OCI-LY7 (cell line): ENCODE measurements around the gene TRAF3. TPM values are rescaled to one million over a fixed set of nuclear protein-coding genes. Genes with fewer than 3 reads are reported as not detected.
A peak's percentile ranks its signal among the peaks of the same experiment; 100 is the strongest.

Experiments
- BruUV-seq: library from RNA; stranded (reverse); fragments of 400-500 nt; replicated peaks from 2 replicates; lab custom pipeline; 2021; lab: Mats Ljungman, UMichigan
- CTCF ChIA-PET: fragments of 300-600 bp; sonication (Branson Sonifier 250); formaldehyde crosslinking; loops from one replicate; lab custom pipeline; 2022; ENCODE audit warnings: antibody characterized with exemption; ENCODE audit not compliant: unreplicated experiment; lab: Charles Lee
- POLR2A ChIA-PET: fragments of 300-600 bp; sonication (Branson Sonifier 250); formaldehyde crosslinking; loops from one replicate; lab custom pipeline; 2022; ENCODE audit warnings: antibody characterized with exemption; lab: Charles Lee
- DNase-seq: peaks from one replicate; pipeline ENCODE4 v3.0.0-alpha.2; 2015; ENCODE audit warnings: low spot score
- H2AFZ ChIP-seq: fragments of 200-600 bp; sonication (generic), shearing (Covaris generic); 2 replicates; pipeline ENCODE4 v1.6.1; 2014; ENCODE audit warnings: mild to moderate bottlenecking, antibody characterized with exemption, low read length, moderate library complexity
- H3K27ac ChIP-seq: fragments of 200-600 bp; sonication (generic); 2 replicates; pipeline ENCODE4 v1.5.1; 2014; ENCODE audit warnings: mixed run types, low read depth, mild to moderate bottlenecking, moderate library complexity, low read length, inconsistent platforms; ENCODE audit not compliant: poor library complexity, severe bottlenecking
- H3K36me3 ChIP-seq: fragments of 200-600 bp; sonication (generic); 2 replicates; pipeline ENCODE4 v1.6.1; 2014; ENCODE audit warnings: mild to moderate bottlenecking, antibody characterized with exemption, low read length, moderate library complexity, mixed read lengths; ENCODE audit not compliant: insufficient read depth
- H3K4me1 ChIP-seq: fragments of 200-600 bp; sonication (generic); 2 replicates; pipeline ENCODE4 v1.5.1; 2014; ENCODE audit warnings: mild to moderate bottlenecking, low read length; ENCODE audit not compliant: insufficient read depth, poor library complexity, severe bottlenecking
- H3K4me2 ChIP-seq: fragments of 200-600 bp; sonication (generic); 2 replicates; pipeline ENCODE4 v1.6.1; 2014; ENCODE audit warnings: mild to moderate bottlenecking, low read length
- H3K4me3 ChIP-seq: fragments of 200-600 bp; sonication (generic); 2 replicates; pipeline ENCODE4 v1.5.1; 2014; ENCODE audit warnings: mild to moderate bottlenecking, low read depth, low read length; ENCODE audit not compliant: poor library complexity, severe bottlenecking
- H3K79me2 ChIP-seq: fragments of 200-600 bp; sonication (generic); 2 replicates; pipeline ENCODE4 v1.6.1; 2016; ENCODE audit warnings: low read depth, mild to moderate bottlenecking, low read length, moderate library complexity, mixed read lengths; ENCODE audit not compliant: insufficient read depth
- H3K9me2 ChIP-seq: fragments of 200-600 bp; sonication (generic); 2 replicates; pipeline ENCODE4 v1.6.1; 2016; ENCODE audit warnings: mild to moderate bottlenecking, low read length, mixed read lengths; ENCODE audit not compliant: insufficient read depth
- H3K9me3 ChIP-seq: fragments of 200-600 bp; sonication (generic); 2 replicates; pipeline ENCODE4 v1.6.1; 2014; ENCODE audit warnings: mild to moderate bottlenecking, mixed run types, low read length, mixed read lengths
- H4K20me1 ChIP-seq: fragments of 200-600 bp; sonication (generic); 2 replicates; pipeline ENCODE4 v1.6.1; 2014; ENCODE audit warnings: mild to moderate bottlenecking, antibody characterized with exemption, low read length, moderate library complexity, mixed read lengths; ENCODE audit not compliant: insufficient read depth
- CTCF ChIP-seq: fragments of 200-600 bp; sonication (generic); conservative IDR thresholded peaks from 2 replicates; pipeline ENCODE4 v1.5.1; 2014; ENCODE audit warnings: mild to moderate bottlenecking, antibody characterized with exemption, low read length, moderate library complexity, mixed read lengths
- EZH2phosphoT487 ChIP-seq: fragments of 200-600 bp; sonication (generic); IDR thresholded peaks from 2 replicates; pipeline ENCODE4 v1.6.1; 2018; ENCODE audit warnings: low read depth, borderline replicate concordance, mild to moderate bottlenecking, mixed run types, antibody characterized with exemption, low read length, moderate library complexity, mixed read lengths
- intact Hi-C: fragments of 100-400 bp; cut with micrococcal nuclease; formaldehyde crosslinking; loops from one replicate; pipeline ENCODE4 v1.10.0; 2022; ENCODE audit not compliant: unreplicated experiment
- total RNA-seq, 2 experiments: library from RNA; depleted of rRNA in 1 of 2; stranded (reverse); fragments of >200 nt in 1 of 2; shearing (Covaris generic) in 1 of 2; gene quantifications; 2 replicates each; pipeline ENCODE4 v1.2.3, GENCODE V29; 2014 to 2022

Gene TRAF3
- total RNA-seq, 2 experiments from 2014 or later: 0.82 to 2.9 TPM

- DNase-seq: peak; percentile 47
- no peak for TF ChIP-seq EZH2phosphoT487
- TF ChIP-seq CTCF: no peak
- H3K36me3 ChIP-seq: no peaks in the 10 kb centered on the region
- H3K79me2 ChIP-seq: no peaks in the 10 kb centered on the region
- POLR2A ChIA-PET: no interaction called here
- no peaks in the 10 kb centered on the region for H3K9me3 ChIP-seq
- no peak overlapping the region for H3K4me2 ChIP-seq
- H2AFZ ChIP-seq: no peak overlapping the region
- BruUV-seq: no TSS peak
- no peaks in the 10 kb centered on the region for H4K20me1 ChIP-seq
- CTCF ChIA-PET: no interaction called here
- H3K9me2 ChIP-seq: no peaks in the 10 kb centered on the region
- H3K4me1 ChIP-seq: peaks cover 11% of the 10 kb centered on the region
- no peak overlapping the region for H3K4me3 ChIP-seq
- H3K27ac ChIP-seq: no peak overlapping the region
- intact Hi-C loops: no loop called here
Observed at GRCh38 chr14:102768223-102769048, 8.8 kb upstream of the TRAF3 start.

DNA sequence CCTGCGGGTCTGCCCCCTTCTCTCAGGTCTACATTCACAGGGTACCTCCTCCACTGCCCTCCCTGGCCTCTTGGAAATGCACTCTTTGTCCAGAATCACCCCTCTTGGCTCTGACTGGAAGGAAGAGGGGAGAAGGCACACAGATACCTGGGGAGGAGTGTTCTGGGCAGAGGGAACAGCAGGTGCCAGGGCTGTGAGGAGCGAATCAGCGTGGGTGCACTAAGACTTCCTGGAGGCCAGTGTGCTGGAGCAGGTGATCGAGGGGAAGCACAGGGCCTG, 8.3 kb upstream of the TRAF3 start:
- no peaks in the 10 kb centered on the region for H3K9me2 ChIP-seq
- no peaks in the 10 kb centered on the region for H3K79me2 ChIP-seq
- no peaks in the 10 kb centered on the region for H3K36me3 ChIP-seq
- ChIA-PET POLR2A (no interaction called here), CTCF (interaction anchor here (0.7 kb wide), 1 partner anchor 758 kb away, joined by 3 read pairs; no protein-coding TSS in a partner anchor)
- intact Hi-C loops: no loop called here
- no TSS peak for BruUV-seq
- no peak for TF ChIP-seq CTCF
- no peak for TF ChIP-seq EZH2phosphoT487
- H3K4me2 ChIP-seq: no peak overlapping the region
- H3K4me1 ChIP-seq: peaks cover 9% of the 10 kb centered on the region
- no peak overlapping the region for H2AFZ ChIP-seq
- DNase-seq: no peak
- H3K9me3 ChIP-seq: no peaks in the 10 kb centered on the region
- H3K27ac ChIP-seq: no peak overlapping the region
- no peak overlapping the region for H3K4me3 ChIP-seq
- no peaks in the 10 kb centered on the region for H4K20me1 ChIP-seq
